ENCODE data around the gene ZNF385D. TPM values are rescaled to one million over a fixed set of nuclear protein-coding genes. Genes with fewer than 3 reads are reported as not detected.

The ZNF385D gene
- total RNA-seq, 8 experiments from 2014 or later: 3.9 to 9.6 (median 5.0) TPM

GRCh38 chr3:21744793-21745192, 6.2 kb downstream of the ZNF385D start:
- in situ Hi-C loops (cut with MboI; ENCODE audit: low pct_unique_long_range_greater_than_20kb in 2 of 9, low sequenced_read_pairs in 9 of 9, unreplicated experiment in 9 of 9): no loop called here
- Histone ChIP-seq H3K4me1 (replicated peaks in 1 of 2) (peaks cover 19 to 44% of the 10 kb centered on the region in 2 donors), H3K27ac (no peak overlapping the region), H3K4me3 (no peak overlapping the region)
- WGBS, 10 experiments: 36 to 100% (median 97%) methylated on average over 1 to 2 of the region's 2 CpGs; no CpG with 5 or more reads in 1 of the 10 experiments
- peak in 2 of 8 experiments; percentile 49 to 54 for ATAC-seq (replicated peaks in 6 of 8)

- peaks cover 3 to 14% of the 10 kb centered on the region in 2 donors for H3K4me1 ChIP-seq (replicated peaks in 1 of 2)
- ATAC-seq (replicated peaks in 6 of 8): peak in 5 of 8 experiments; percentile 47 to 87 (median 64)
- WGBS, 10 experiments: 59 to 93% (median 79%) methylated on average over 2 to 12 of the region's 15 CpGs
- in situ Hi-C loops (cut with MboI; ENCODE audit: low pct_unique_long_range_greater_than_20kb in 2 of 9, low sequenced_read_pairs in 9 of 9, unreplicated experiment in 9 of 9): no loop called here
- no peak overlapping the region for H3K27ac ChIP-seq
- no peak overlapping the region for H3K4me3 ChIP-seq
Observed at GRCh38 chr3:21738935-21739702, 11.9 kb downstream of the ZNF385D start.

- H3K4me1 ChIP-seq (replicated peaks in 1 of 2): peaks cover 3 to 14% of the 10 kb centered on the region in 2 donors
- no peak for ATAC-seq (replicated peaks in 6 of 8)
- 60 to 100% (median 100%) methylated on average over 1 of the region's 1 CpG; no CpG with 5 or more reads in 4 of the 10 experiments for WGBS, 10 experiments
- in situ Hi-C loops (cut with MboI; ENCODE audit: low pct_unique_long_range_greater_than_20kb in 2 of 9, low sequenced_read_pairs in 9 of 9, unreplicated experiment in 9 of 9): no loop called here
- no peak overlapping the region for H3K4me3 ChIP-seq
- no peak overlapping the region for H3K27ac ChIP-seq
Observed at GRCh38 chr3:21738283-21738682, 12.7 kb downstream of the ZNF385D start.

DNA sequence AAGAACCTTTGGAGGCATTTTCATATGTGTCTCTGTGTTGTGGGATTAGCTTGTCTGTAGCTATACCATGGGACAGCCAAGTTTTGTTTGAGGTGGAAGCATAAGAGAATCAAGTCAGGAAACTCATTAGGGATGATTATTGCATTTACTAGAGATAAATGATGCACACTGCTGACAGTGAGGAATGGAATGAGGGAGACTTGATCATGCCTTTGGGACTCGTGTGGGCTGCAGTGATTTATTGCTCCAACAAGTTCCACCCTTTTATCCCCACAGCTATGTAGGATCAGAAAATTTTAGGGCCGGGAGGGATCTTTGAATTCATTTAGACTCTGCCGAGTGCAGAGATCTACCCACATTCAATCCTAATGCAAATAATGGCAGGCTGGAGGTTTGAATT, 16.3 kb downstream of the ZNF385D start:
- Histone ChIP-seq H3K4me1 (replicated peaks in 1 of 2) (peaks cover 3 to 14% of the 10 kb centered on the region in 2 donors), H3K4me3 (no peak overlapping the region), H3K27ac (no peak overlapping the region)
- ATAC-seq (replicated peaks in 6 of 8): peak in 3 of 8 experiments; percentile 26 to 45 (median 35)
- in situ Hi-C loops (cut with MboI; ENCODE audit: low pct_unique_long_range_greater_than_20kb in 2 of 9, low sequenced_read_pairs in 9 of 9, unreplicated experiment in 9 of 9): no loop called here
- WGBS, 10 experiments: 0 to 83% (median 19%) methylated on average over 1 to 3 of the region's 3 CpGs; no CpG with 5 or more reads in 4 of the 10 experiments

DNA sequence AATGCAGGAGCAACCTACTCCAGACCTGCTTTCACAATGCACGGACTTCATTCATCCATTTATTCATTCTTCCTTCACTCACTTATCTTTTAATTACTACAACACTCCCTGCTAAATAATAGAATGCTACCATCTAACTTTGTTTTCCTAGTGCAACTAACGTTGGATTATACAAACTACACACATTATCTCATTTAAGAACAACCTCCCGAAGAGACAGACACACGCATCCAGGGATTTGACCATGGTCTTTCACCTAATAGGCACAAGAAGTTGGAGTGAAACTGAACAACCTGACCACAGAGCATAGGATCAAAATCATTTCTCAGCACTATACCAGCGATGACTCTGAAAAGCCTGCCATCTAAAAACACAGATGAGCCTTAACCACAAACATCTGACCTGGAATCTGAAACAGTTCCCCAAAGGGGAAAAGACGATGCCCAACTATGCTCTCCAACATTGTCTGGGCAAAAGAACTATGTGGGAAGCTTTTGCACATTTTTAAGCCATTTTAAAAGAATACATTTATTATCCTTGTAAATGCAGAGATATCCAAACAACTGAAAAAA, 21.0 kb downstream of the ZNF385D start:
- 9 to 96% (median 55%) methylated on average over 2 to 6 of the region's 6 CpGs for whole genome bisulfite sequencing, 10 experiments
- no peak for ATAC-seq (replicated peaks in 6 of 8)
- in situ Hi-C loops (cut with MboI; ENCODE audit: low pct_unique_long_range_greater_than_20kb in 2 of 9, low sequenced_read_pairs in 9 of 9, unreplicated experiment in 9 of 9): no loop called here
- Histone ChIP-seq H3K27ac (no peak overlapping the region), H3K4me1 (replicated peaks in 1 of 2) (peaks cover 0 to 2% of the 10 kb centered on the region in 2 donors), H3K4me3 (no peak overlapping the region)

- Histone ChIP-seq H3K4me1 (replicated peaks in 1 of 2) (peaks cover 0 to under 1% of the 10 kb centered on the region in 2 donors), H3K27ac (no peak overlapping the region), H3K4me3 (no peak overlapping the region)
- no peak for ATAC-seq (replicated peaks in 6 of 8)
- 0 to 100% (median 70%) methylated on average over 1 of the region's 1 CpG; no CpG with 5 or more reads in 3 of the 10 experiments for WGBS, 10 experiments
- in situ Hi-C loops (cut with MboI; ENCODE audit: low pct_unique_long_range_greater_than_20kb in 2 of 9, low sequenced_read_pairs in 9 of 9, unreplicated experiment in 9 of 9): no loop called here
Observed at GRCh38 chr3:21729331-21729730, 21.7 kb downstream of the ZNF385D start.

- Histone ChIP-seq H3K4me1 (replicated peaks in 1 of 2) (no peaks in the 10 kb centered on the region), H3K27ac (no peak overlapping the region), H3K4me3 (no peak overlapping the region)
- WGBS, 10 experiments: 60 to 100% (median 80%) methylated on average over 1 to 3 of the region's 3 CpGs
- ATAC-seq (replicated peaks in 6 of 8): no peak
- in situ Hi-C loops (cut with MboI; ENCODE audit: low pct_unique_long_range_greater_than_20kb in 2 of 9, low sequenced_read_pairs in 9 of 9, unreplicated experiment in 9 of 9): no loop called here
Observed at GRCh38 chr3:21722768-21723167, 28.2 kb downstream of the ZNF385D start.

DNA sequence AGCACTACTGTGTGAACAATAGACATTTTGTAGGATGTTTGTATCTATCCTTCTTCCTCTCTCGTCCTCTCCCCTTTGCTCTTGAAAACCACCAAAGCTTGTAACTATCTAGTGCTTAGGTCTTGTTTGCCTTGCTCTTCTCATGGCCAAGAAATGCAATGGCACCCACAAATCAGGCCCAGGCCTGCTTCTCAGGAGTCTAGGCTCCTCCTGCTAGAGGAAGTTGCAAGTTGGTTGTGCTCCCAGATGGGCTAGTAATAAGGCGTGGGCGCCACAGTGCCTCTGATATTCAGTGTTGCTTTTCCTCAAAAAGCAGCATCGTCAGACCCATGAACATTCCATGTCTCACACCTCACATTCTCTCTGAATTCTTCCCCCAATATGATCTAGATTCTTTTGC, 28.7 kb downstream of the ZNF385D start:
- no peak for ATAC-seq (replicated peaks in 6 of 8)
- no peaks in the 10 kb centered on the region for H3K4me1 ChIP-seq (replicated peaks in 1 of 2)
- WGBS, 10 experiments: 73 to 100% (median 93%) methylated on average over 1 to 3 of the region's 4 CpGs; no CpG with 5 or more reads in 3 of the 10 experiments
- H3K4me3 ChIP-seq: no peak overlapping the region
- no peak overlapping the region for H3K27ac ChIP-seq
- in situ Hi-C loops (cut with MboI; ENCODE audit: low pct_unique_long_range_greater_than_20kb in 2 of 9, low sequenced_read_pairs in 9 of 9, unreplicated experiment in 9 of 9): no loop called here

GRCh38 chr3:21718943-21719591, 31.9 kb downstream of the ZNF385D start:
- WGBS, 10 experiments: 6 to 100% (median 79%) methylated on average over 1 to 6 of the region's 6 CpGs; no CpG with 5 or more reads in 1 of the 10 experiments
- H3K4me3 ChIP-seq: no peak overlapping the region
- peak in 2 of 8 experiments; percentile 32 to 47 for ATAC-seq (replicated peaks in 6 of 8)
- no peaks in the 10 kb centered on the region for H3K4me1 ChIP-seq (replicated peaks in 1 of 2)
- in situ Hi-C loops (cut with MboI; ENCODE audit: low pct_unique_long_range_greater_than_20kb in 2 of 9, low sequenced_read_pairs in 9 of 9, unreplicated experiment in 9 of 9): no loop called here
- H3K27ac ChIP-seq: no peak overlapping the region

GRCh38 chr3:21718161-21718765, 32.7 kb downstream of the ZNF385D start:
- 0 to 100% (median 93%) methylated on average over 1 to 3 of the region's 3 CpGs; no CpG with 5 or more reads in 1 of the 10 experiments for WGBS, 10 experiments
- ATAC-seq (replicated peaks in 6 of 8): peak in 2 of 8 experiments; percentile 59 to 91
- in situ Hi-C loops (cut with MboI; ENCODE audit: low pct_unique_long_range_greater_than_20kb in 2 of 9, low sequenced_read_pairs in 9 of 9, unreplicated experiment in 9 of 9): no loop called here
- Histone ChIP-seq H3K4me1 (replicated peaks in 1 of 2) (no peaks in the 10 kb centered on the region), H3K27ac (no peak overlapping the region), H3K4me3 (no peak overlapping the region)

GRCh38 chr3:21715662-21716061, 35.3 kb downstream of the ZNF385D start:
- no peak overlapping the region for H3K4me3 ChIP-seq
- ATAC-seq (replicated peaks in 6 of 8): no peak
- WGBS, 10 experiments: 17 to 81% (median 50%) methylated on average over 2 of the region's 2 CpGs; no CpG with 5 or more reads in 1 of the 10 experiments
- in situ Hi-C loops (cut with MboI; ENCODE audit: low pct_unique_long_range_greater_than_20kb in 2 of 9, low sequenced_read_pairs in 9 of 9, unreplicated experiment in 9 of 9): no loop called here
- H3K27ac ChIP-seq: no peak overlapping the region
- H3K4me1 ChIP-seq (replicated peaks in 1 of 2): no peaks in the 10 kb centered on the region

DNA sequence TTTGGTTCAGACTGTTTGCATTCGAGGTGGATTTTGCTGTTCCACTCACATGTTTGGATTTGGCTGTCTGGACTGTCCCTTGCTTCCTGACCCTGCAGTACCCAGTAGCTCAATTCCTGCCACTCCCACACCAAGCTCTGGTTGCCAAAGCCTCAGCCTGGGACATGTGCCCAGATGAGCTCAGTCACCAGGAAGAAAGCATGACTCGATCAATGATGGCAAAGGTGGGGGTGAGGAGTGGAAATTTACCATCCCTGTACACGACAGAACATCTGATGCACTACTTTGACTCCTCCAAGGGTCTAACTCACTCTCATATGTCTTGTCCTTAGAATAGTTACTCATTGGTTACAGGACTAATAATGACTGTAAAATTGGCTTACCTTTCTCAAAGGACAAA, 45.2 kb downstream of the ZNF385D start:
- WGBS, 10 experiments: 0 to 100% (median 75%) methylated on average over 1 to 3 of the region's 3 CpGs; no CpG with 5 or more reads in 3 of the 10 experiments
- in situ Hi-C loops (cut with MboI; ENCODE audit: low pct_unique_long_range_greater_than_20kb in 2 of 9, low sequenced_read_pairs in 9 of 9, unreplicated experiment in 9 of 9): no loop called here
- ATAC-seq (replicated peaks in 6 of 8): peak in 3 of 8 experiments; percentile 61 to 86 (median 84)
- H3K4me1 ChIP-seq (replicated peaks in 1 of 2): no peaks in the 10 kb centered on the region
- no peak overlapping the region for H3K27ac ChIP-seq
- no peak overlapping the region for H3K4me3 ChIP-seq

DNA sequence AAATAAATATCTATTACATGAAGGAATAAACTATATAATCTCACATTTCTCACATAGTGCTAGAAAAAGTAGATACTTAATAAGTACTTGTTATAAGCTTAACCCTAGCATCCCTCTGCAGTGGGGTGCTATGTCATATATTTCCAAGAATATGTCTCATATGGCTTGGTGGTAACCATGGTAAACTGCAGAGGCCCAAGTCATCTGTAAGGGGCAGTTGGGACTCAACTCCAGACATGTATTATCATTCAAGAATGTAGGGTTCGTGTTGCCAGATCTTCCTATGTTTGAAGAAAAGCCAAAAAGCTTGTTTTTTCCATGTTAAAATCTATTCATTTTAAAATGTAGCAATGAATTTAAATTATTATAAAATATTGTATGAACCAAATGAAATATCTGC, 46.2 kb downstream of the ZNF385D start:
- 60 to 89% (median 80%) methylated on average over 1 of the region's 1 CpG; no CpG with 5 or more reads in 2 of the 10 experiments for WGBS, 10 experiments
- no peaks in the 10 kb centered on the region for H3K4me1 ChIP-seq (replicated peaks in 1 of 2)
- no peak overlapping the region for H3K4me3 ChIP-seq
- in situ Hi-C loops (cut with MboI; ENCODE audit: low pct_unique_long_range_greater_than_20kb in 2 of 9, low sequenced_read_pairs in 9 of 9, unreplicated experiment in 9 of 9): no loop called here
- ATAC-seq (replicated peaks in 6 of 8): no peak
- H3K27ac ChIP-seq: no peak overlapping the region
